ENCODE data around the gene BRIX1. TPM values are rescaled to one million over a fixed set of nuclear protein-coding genes. Genes with fewer than 3 reads are reported as not detected.

Gene BRIX1
- polyA plus RNA-seq, 2 of the 4 experiments (the other 2 are of a cell fraction) = 67.3 to 88.5 TPM

- Histone ChIP-seq H3K27ac (no peak overlapping the region), H3K4me2 (no peak overlapping the region), H3K9me3 (no peaks in the 10 kb centered on the region), H3K4me3 (no peak overlapping the region), H3K4me1 (peaks cover 33% of the 10 kb centered on the region)
- no peak for DNase-seq (ENCODE audit: low read depth in 1 of 2, low spot score in 1 of 2)
- no peak for FAIRE-seq
- ChIA-PET POLR2A (no interaction called here), CTCF (no interaction called here)
- TF ChIP-seq MYC (IDR thresholded peaks at IDR 0.05; ENCODE audit: borderline replicate concordance, low read length) (no peak), ZNF302 (CRISPR knock-in tag; IDR thresholded peaks at IDR 0.05) (no peak), REST (IDR thresholded peaks at IDR 0.05) (no peak), CBX8 (IDR thresholded peaks at IDR 0.05) (no peak)
- ATAC-seq = no peak
- WGBS (ENCODE audit: missing lambda C conversion rate) = 88% methylated on average over 5 of the region's 5 CpGs
These were observed 12.3 kb downstream of the BRIX1 start for GRCh38 chr5:34927785-34928184.

- POLR2A ChIA-PET = interaction anchor here (2.4 kb wide), 1 partner anchor 13 kb away, joined by 41 read pairs; the partner anchor contains the start of genes BRIX1 and RAD1
- Histone ChIP-seq H3K4me3 (no peak overlapping the region), H3K4me2 (no peak overlapping the region), H3K4me1 (peaks cover 29% of the 10 kb centered on the region), H3K27ac (no peak overlapping the region), H3K9me3 (no peaks in the 10 kb centered on the region)
- FAIRE-seq (no peak), ATAC-seq (no peak), DNase-seq (ENCODE audit: low read depth in 1 of 2, low spot score in 1 of 2) (no peak)
- 94% methylated on average over 5 of the region's 5 CpGs for WGBS (ENCODE audit: missing lambda C conversion rate)
- CTCF ChIA-PET = interaction anchor here (1.1 to 1.4 kb wide), 2 partner anchors 13 to 30 kb away, joined by 3 read pairs; partner anchors contain the start of genes BRIX1 and RAD1
- TF ChIP-seq SREBF2 (IDR thresholded peaks at IDR 0.05) = no peak
- no peak for TF ChIP-seq CEBPB (IDR thresholded peaks at IDR 0.05)
- no peak for TF ChIP-seq BHLHE40 (IDR thresholded peaks at IDR 0.05; ENCODE audit: low read depth, low read length)
- TF ChIP-seq HMGXB4 (CRISPR knock-in tag; IDR thresholded peaks at IDR 0.05; ENCODE audit: borderline replicate concordance) = no peak
- TF ChIP-seq FOSB (CRISPR knock-in tag; IDR thresholded peaks at IDR 0.05) = no peak
- no peak for TF ChIP-seq JUNB (IDR thresholded peaks at IDR 0.05)
- no peak for TF ChIP-seq ZFP36 (IDR thresholded peaks at IDR 0.05; ENCODE audit: borderline replicate concordance, partially characterized antibody)
- TF ChIP-seq RAD21 (conservative IDR thresholded peaks at IDR 0.05 in 1 of 2, IDR thresholded peaks at IDR 0.05 in 1 of 2) = no peak
- no peak for TF ChIP-seq RCOR1 (IDR thresholded peaks at IDR 0.05; ENCODE audit: low read depth, low read length)
- TF ChIP-seq MAZ (IDR thresholded peaks at IDR 0.05; ENCODE audit: borderline replicate concordance, low read depth, low read length) = no peak
These were observed 12.8 kb downstream of the BRIX1 start for GRCh38 chr5:34928267-34928666.

DNA sequence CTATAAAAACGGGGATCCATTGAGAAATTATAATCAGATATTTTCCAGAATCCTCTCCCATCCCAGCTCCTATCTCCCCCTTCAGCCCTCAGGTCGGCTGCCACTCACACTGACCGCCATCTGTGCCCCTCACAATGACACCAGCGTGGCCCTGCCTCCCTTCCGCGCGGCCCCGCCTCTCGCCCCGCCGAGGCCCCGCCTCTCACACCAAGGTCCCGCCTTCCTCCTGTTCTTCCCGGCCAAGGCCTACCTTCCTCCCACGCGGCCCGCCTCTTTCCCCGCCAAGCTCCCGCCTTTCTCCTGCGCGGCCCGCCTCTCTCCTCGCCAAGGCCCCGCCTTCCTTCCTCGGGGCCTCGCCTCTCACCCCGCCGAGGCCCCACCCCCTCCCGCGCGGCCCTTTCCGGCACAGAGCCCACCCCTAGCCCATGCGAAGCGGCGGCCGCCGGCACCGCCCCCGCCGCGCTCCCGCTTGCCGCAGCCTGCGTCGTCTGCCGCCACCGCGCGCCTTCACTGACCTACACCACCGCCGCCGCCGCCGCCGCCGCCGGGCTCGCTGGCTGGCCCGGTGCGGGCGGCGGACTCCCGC lies 13.7 kb downstream of the BRIX1 start, which contains the start of gene DNAJC21:
Gene DNAJC21, plus strand, starts transcription at position 426 of the 586 bp plus-strand sequence. CDS start 261 bp downstream, outside the sequence.
- Histone ChIP-seq H3K4me3 (peak within 1 kb of the TSS; percentile 79), H3K9me3 (no peaks in the 10 kb centered on the region), H3K27ac (peak within 1 kb of the TSS; percentile 84 to 93), H3K4me2 (peak within 1 kb of the TSS; percentile 87), H3K4me1 (peaks cover 19% of the 10 kb centered on the region)
- ATAC-seq = peak; percentile 90 to 95
- no peak for TF ChIP-seq PHF8 (IDR thresholded peaks at IDR 0.05; ENCODE audit: borderline replicate concordance, low read depth)
- 0 out of 5 replicates have a peak, but pooled peaks have one; percentile 32 to 45 for TF ChIP-seq JUN (IDR thresholded peaks at IDR 0.05)
- TF ChIP-seq MAFK (IDR thresholded peaks at IDR 0.05; ENCODE audit: partially characterized antibody) = no peak
- TF ChIP-seq, protein P1, sequence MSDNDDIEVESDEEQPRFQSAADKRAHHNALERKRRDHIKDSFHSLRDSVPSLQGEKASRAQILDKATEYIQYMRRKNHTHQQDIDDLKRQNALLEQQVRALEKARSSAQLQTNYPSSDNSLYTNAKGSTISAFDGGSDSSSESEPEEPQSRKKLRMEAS (IDR thresholded peaks at IDR 0.05) = peak; percentile 48; the same call in 1 of the 2 replicates
- TF ChIP-seq BCL3 (IDR thresholded peaks at IDR 0.05) = no peak
- FAIRE-seq = no peak
- 3% methylated on average over 18 of the region's 63 CpGs for WGBS (ENCODE audit: missing lambda C conversion rate)
- CTCF ChIA-PET = interaction anchor here (1.0 to 2.2 kb wide), 8 partner anchors 11 to 455 kb away, joined by 3 to 7 read pairs (median 4); partner anchors contain the start of genes BRIX1 and RAD1
- POLR2A ChIA-PET = interaction anchor here (0.5 to 2.4 kb wide), 11 partner anchors 11 to 1030 kb away, joined by 3 to 41 read pairs (median 5); partner anchors contain the start of genes BRIX1, RAD1, RAI14 and SPEF2
- peak; percentile 87 to 97 for DNase-seq (ENCODE audit: low read depth in 1 of 2, low spot score in 1 of 2)
